DOHH2 (cell line): ENCODE data around the gene PDE8A.

Experiments
- H3F3A ChIP-seq: fragments of 200-600 bp; sonication (generic), shearing (Covaris generic); 2 replicates; pipeline ENCODE4 v1.6.0; 2016; ENCODE audit warnings: antibody characterized with exemption, mild to moderate bottlenecking; ENCODE audit not compliant: control insufficient read depth, insufficient read depth
- H3K27ac ChIP-seq: fragments of 200-600 bp; sonication (generic); 2 replicates; pipeline ENCODE4 v1.5.1; 2014; ENCODE audit warnings: low read depth, mild to moderate bottlenecking, low read length, moderate library complexity
- H3K27me3 ChIP-seq: fragments of 200-600 bp; sonication (generic); 2 replicates; pipeline ENCODE4 v1.6.1; 2014; ENCODE audit warnings: mild to moderate bottlenecking, low read length, mixed read lengths; ENCODE audit not compliant: control insufficient read depth
- H3K36me3 ChIP-seq: fragments of 200-600 bp; sonication (generic); 2 replicates; pipeline ENCODE4 v1.6.1; 2014; ENCODE audit warnings: mild to moderate bottlenecking, low read length, moderate library complexity, mixed read lengths; ENCODE audit not compliant: control insufficient read depth
- H3K4me1 ChIP-seq: fragments of 200-600 bp; sonication (generic); 2 replicates; pipeline ENCODE4 v1.6.1; 2014; ENCODE audit warnings: mild to moderate bottlenecking, low read length, mixed read lengths; ENCODE audit not compliant: control insufficient read depth
- H3K4me2 ChIP-seq: fragments of 200-600 bp; sonication (generic); 2 replicates; pipeline ENCODE4 v1.6.0; 2014; ENCODE audit warnings: mild to moderate bottlenecking, low read length, moderate library complexity
- H3K4me3 ChIP-seq: fragments of 200-600 bp; sonication (generic); 2 replicates; pipeline ENCODE4 v1.5.1; 2014; ENCODE audit warnings: mild to moderate bottlenecking, low read length, mixed read lengths
- H3K79me2 ChIP-seq: fragments of 200-600 bp; sonication (generic); 2 replicates; pipeline ENCODE4 v1.6.1; 2014; ENCODE audit warnings: mild to moderate bottlenecking, low read length, mixed read lengths; ENCODE audit not compliant: control insufficient read depth
- H3K9me2 ChIP-seq: fragments of 200-600 bp; sonication (generic); replicated peaks from 2 replicates; pipeline ENCODE4 v1.6.1; 2014; ENCODE audit warnings: mild to moderate bottlenecking, low read length, mixed read lengths; ENCODE audit not compliant: control insufficient read depth
- H3K9me3 ChIP-seq: fragments of 200-600 bp; sonication (generic); 2 replicates; pipeline ENCODE4 v1.6.1; 2014; ENCODE audit warnings: antibody characterized with exemption, low read length, mixed read lengths; ENCODE audit not compliant: control insufficient read depth, insufficient read depth
- H4K20me1 ChIP-seq: fragments of 200-600 bp; sonication (generic); 2 replicates; pipeline ENCODE4 v1.6.0; 2014; ENCODE audit warnings: low read depth, mild to moderate bottlenecking, antibody characterized with exemption, low read length, moderate library complexity; ENCODE audit not compliant: control insufficient read depth, insufficient read depth
- EZH2phosphoT487 ChIP-seq: fragments of 200-600 bp; sonication (generic); IDR thresholded peaks from 2 replicates; pipeline ENCODE4 v1.6.1; 2017; ENCODE audit warnings: borderline replicate concordance, mild to moderate bottlenecking, antibody characterized with exemption, low read length, moderate library complexity, mixed read lengths
- TF ChIP-seq, protein P1 (sequence below): fragments of 200-600 bp; sonication (generic); IDR thresholded peaks from one replicate; pipeline ENCODE4 v1.5.1; 2014; ENCODE audit warnings: antibody characterized with exemption, mild to moderate bottlenecking, low read depth, low read length; ENCODE audit not compliant: poor library complexity, severe bottlenecking

Gene PDE8A

DNA sequence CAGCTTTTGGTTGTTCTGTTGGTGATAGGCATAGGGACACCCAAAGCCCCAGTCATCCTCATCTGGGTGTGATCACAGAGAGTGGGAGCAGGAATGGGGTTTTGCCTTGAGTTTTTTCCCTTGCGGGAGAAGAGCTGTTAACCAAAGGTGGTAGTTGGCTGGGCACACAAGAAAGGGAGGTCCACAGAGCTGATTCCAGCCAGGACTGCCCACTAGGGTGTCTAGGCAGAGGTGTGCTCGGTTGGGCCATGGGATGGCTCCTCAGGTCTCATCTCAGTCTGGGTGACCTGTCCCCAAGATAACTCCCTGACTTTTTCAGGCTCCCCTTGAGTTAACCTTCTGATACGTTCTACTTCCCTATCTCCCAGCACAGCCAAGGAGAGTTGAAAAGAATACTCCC lies 134.8 kb downstream of the PDE8A start:
- H3K27me3 ChIP-seq = no peaks in the 10 kb centered on the region
- no peaks in the 10 kb centered on the region for H3F3A ChIP-seq
- TF ChIP-seq EZH2phosphoT487 = no peak
- TF ChIP-seq, protein P1, sequence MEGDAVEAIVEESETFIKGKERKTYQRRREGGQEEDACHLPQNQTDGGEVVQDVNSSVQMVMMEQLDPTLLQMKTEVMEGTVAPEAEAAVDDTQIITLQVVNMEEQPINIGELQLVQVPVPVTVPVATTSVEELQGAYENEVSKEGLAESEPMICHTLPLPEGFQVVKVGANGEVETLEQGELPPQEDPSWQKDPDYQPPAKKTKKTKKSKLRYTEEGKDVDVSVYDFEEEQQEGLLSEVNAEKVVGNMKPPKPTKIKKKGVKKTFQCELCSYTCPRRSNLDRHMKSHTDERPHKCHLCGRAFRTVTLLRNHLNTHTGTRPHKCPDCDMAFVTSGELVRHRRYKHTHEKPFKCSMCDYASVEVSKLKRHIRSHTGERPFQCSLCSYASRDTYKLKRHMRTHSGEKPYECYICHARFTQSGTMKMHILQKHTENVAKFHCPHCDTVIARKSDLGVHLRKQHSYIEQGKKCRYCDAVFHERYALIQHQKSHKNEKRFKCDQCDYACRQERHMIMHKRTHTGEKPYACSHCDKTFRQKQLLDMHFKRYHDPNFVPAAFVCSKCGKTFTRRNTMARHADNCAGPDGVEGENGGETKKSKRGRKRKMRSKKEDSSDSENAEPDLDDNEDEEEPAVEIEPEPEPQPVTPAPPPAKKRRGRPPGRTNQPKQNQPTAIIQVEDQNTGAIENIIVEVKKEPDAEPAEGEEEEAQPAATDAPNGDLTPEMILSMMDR = no peak
- no peak overlapping the region for H3K4me3 ChIP-seq
- no peaks in the 10 kb centered on the region for H3K79me2 ChIP-seq
- H3K4me1 ChIP-seq = no peaks in the 10 kb centered on the region
- no peaks in the 10 kb centered on the region for H3K9me3 ChIP-seq
- no peaks in the 10 kb centered on the region for H3K9me2 ChIP-seq
- no peak overlapping the region for H3K4me2 ChIP-seq
- no peak overlapping the region for H3K27ac ChIP-seq
- no peaks in the 10 kb centered on the region for H4K20me1 ChIP-seq
- H3K36me3 ChIP-seq = no peaks in the 10 kb centered on the region

DNA sequence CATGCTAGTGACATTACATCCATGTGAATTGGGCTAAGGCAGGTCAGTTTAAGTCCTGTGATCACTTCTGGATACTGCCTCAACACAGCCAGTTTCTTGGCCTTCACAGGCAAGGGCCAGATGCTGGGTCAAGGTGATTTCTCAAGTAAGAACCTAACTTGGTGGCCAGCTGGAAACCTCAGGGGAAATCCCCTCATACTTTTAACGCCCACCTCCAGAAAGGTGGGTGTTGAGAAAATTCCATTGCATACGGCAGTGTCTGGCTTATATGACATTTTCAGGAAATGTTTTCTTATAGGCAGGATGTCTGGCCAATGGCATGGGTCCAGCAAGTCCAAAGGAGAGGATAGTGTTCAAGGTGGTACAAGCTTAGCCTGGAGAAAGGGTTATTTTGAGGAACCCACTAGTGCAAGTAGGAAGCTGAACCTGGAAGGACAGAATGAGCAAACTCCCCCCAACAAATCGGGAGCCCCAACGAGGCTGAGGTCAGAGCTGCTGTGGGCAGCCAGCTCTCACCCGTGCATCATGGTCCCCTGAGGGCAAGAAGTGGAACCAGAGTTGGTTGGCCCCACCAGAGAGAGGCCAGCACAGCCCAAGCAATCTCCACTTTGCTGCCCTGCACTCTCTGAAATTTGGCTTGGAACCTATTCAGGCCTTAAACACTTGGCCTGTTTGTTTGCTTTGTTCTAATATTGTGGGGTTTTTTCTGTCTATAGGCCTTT lies 135.4 kb downstream of the PDE8A start:
- Histone ChIP-seq H3K79me2 (no peaks in the 10 kb centered on the region), H3K4me3 (no peak overlapping the region), H3K9me2 (no peaks in the 10 kb centered on the region), H3K36me3 (no peaks in the 10 kb centered on the region), H3F3A (no peaks in the 10 kb centered on the region), H3K27ac (no peak overlapping the region), H3K4me1 (no peaks in the 10 kb centered on the region), H3K4me2 (no peak overlapping the region), H3K27me3 (no peaks in the 10 kb centered on the region), H3K9me3 (no peaks in the 10 kb centered on the region), H4K20me1 (no peaks in the 10 kb centered on the region)
- no peak for TF ChIP-seq EZH2phosphoT487
- TF ChIP-seq, protein P1 = no peak

DNA sequence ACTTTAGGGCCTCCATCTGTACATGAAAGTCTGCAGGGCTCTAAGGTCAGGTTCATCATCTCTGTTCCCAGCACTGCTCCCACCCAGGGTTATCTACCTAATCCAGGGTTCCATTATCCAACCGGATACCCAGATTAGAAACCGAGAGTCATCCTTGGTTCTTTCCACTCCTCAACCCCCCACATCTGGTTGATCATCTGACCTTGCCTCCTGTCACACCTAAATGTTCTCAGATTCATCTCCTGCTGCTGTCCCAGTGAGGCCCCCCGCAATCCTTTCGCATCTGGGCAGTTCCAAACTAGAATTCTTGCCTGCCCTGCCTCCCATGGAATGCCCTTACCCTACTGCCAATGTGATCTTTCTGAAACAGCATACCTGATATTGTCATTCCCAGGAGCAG lies 136.5 kb downstream of the PDE8A start:
- no peak overlapping the region for H3K4me2 ChIP-seq
- no peaks in the 10 kb centered on the region for H3K27me3 ChIP-seq
- TF ChIP-seq EZH2phosphoT487 = no peak
- TF ChIP-seq, protein P1 = no peak
- no peaks in the 10 kb centered on the region for H3K36me3 ChIP-seq
- H3K79me2 ChIP-seq = no peaks in the 10 kb centered on the region
- H3K4me1 ChIP-seq = no peaks in the 10 kb centered on the region
- H3K27ac ChIP-seq = no peak overlapping the region
- H3K9me3 ChIP-seq = no peaks in the 10 kb centered on the region
- no peaks in the 10 kb centered on the region for H3F3A ChIP-seq
- H3K4me3 ChIP-seq = no peak overlapping the region
- H4K20me1 ChIP-seq = no peaks in the 10 kb centered on the region
- H3K9me2 ChIP-seq = no peaks in the 10 kb centered on the region
